K562 (cell line): ENCODE data around the gene HSPB6. TPM values are rescaled to one million over a fixed set of nuclear protein-coding genes. Genes with fewer than 3 reads are reported as not detected.
A peak's percentile ranks its signal among the peaks of the same experiment; 100 is the strongest.

Experiments used
- ATAC-seq: fragments of 200-7000 bp; cut with Tn5 transposase; 3 replicates; pipeline ENCODE4 v1.9.1; 2020; ENCODE audit warnings: moderate library complexity
- BruUV-seq: library from RNA; stranded (reverse); fragments of 400-500 nt; replicated peaks from 2 replicates; lab custom pipeline; 2021; lab: Mats Ljungman, UMichigan
- CTCF ChIA-PET: fragments of 300-600 bp; formaldehyde crosslinking; extraction: SDS; loops from one replicate; lab custom pipeline; 2021; ENCODE audit warnings: low intra/inter-chr PET ratio; lab: Yijun Ruan, JAX
- POLR2A ChIA-PET: fragments of 300-600, 350-650 bp; sonication (Branson Sonifier 250); formaldehyde crosslinking; extraction: SDS; loops from one replicate; lab custom pipeline; 2021; ENCODE audit warnings: antibody characterized with exemption, inconsistent platforms; lab: Yijun Ruan, JAX
- DNase-seq, 4 experiments: peaks; one replicate each; pipeline versions ENCODE4 v3.0.0 to v3.0.0-alpha.2; 2011 to 2018; ENCODE audit warnings: low spot score in 3 of 4, mixed read lengths in 3 of 4; ENCODE audit errors: extremely low read depth in 1 of 4
- FAIRE-seq: peaks from 2 replicates; lab custom pipeline; 2011; peaks lifted over from hg19 to GRCh38; lab: Jason Lieb, UNC
- H2AFZ ChIP-seq: 2 replicates; pipeline ENCODE4 v1.6.0; 2011; ENCODE audit warnings: low read depth, low read length, control low read depth, inconsistent platforms
- H3K27ac ChIP-seq: fragments of 200-600 bp; 3 replicates; pipeline ENCODE4 v1.8.0; 2011; ENCODE audit warnings: low read depth, mild to moderate bottlenecking, control low read depth, inconsistent platforms, low read length, moderate library complexity, mixed read lengths; ENCODE audit errors: extremely low read depth
- H3K27me3 ChIP-seq, 2 experiments: fragments of 300-600 bp in 1 of 2; 2 replicates in 1 of 2; 3 replicates in 1 of 2; pipeline versions ENCODE4 v1.6.0 to v1.8.0; 2011; ENCODE audit warnings: inconsistent platforms in 2 of 2, low read length in 2 of 2, mild to moderate bottlenecking in 1 of 2, mixed read lengths in 1 of 2, moderate library complexity in 1 of 2; ENCODE audit not compliant: control insufficient read depth in 2 of 2, insufficient read depth in 2 of 2
- H3K36me3 ChIP-seq: fragments of 300-600 bp; 3 replicates; pipeline ENCODE4 v1.8.0; 2011; ENCODE audit warnings: mild to moderate bottlenecking, low read length, inconsistent platforms; ENCODE audit not compliant: control insufficient read depth, insufficient read depth
- H3K4me1 ChIP-seq, 2 experiments: fragments of 200-600 bp in 1 of 2; replicated peaks in 1 of 2; 2 replicates in 1 of 2; 3 replicates in 1 of 2; pipeline versions ENCODE4 v1.5.1 to v1.8.0; 2011; ENCODE audit warnings: inconsistent platforms in 2 of 2, low read length in 2 of 2, mild to moderate bottlenecking in 1 of 2, mixed read lengths in 1 of 2, moderate library complexity in 1 of 2; ENCODE audit not compliant: control insufficient read depth in 2 of 2, insufficient read depth in 2 of 2
- H3K4me2 ChIP-seq: 2 replicates; pipeline ENCODE4 v1.6.1; 2011; ENCODE audit warnings: low read length, control low read depth, inconsistent platforms, mixed read lengths; ENCODE audit not compliant: insufficient read depth
- H3K4me3 ChIP-seq: fragments of 200-600 bp; sonication (generic), shearing (Covaris generic); 2 replicates; pipeline ENCODE4 v1.5.1; 2016; ENCODE audit warnings: control low read depth, inconsistent platforms
- H3K79me2 ChIP-seq: fragments of 200-600 bp; 3 replicates; pipeline ENCODE4 v1.8.0; 2011; ENCODE audit warnings: low read length, inconsistent platforms; ENCODE audit not compliant: control insufficient read depth, insufficient read depth
- H3K9ac ChIP-seq, 2 experiments: 2 replicates each; pipeline versions ENCODE4 v1.6.0 to v1.6.1; 2011; ENCODE audit warnings: low read depth in 2 of 2, low read length in 2 of 2, control low read depth in 1 of 2, inconsistent platforms in 1 of 2, mild to moderate bottlenecking in 1 of 2, mixed read lengths in 1 of 2; ENCODE audit not compliant: insufficient read depth in 1 of 2
- H3K9me1 ChIP-seq: one replicate; pipeline ENCODE4 v1.6.0; 2011; ENCODE audit warnings: inconsistent platforms, mild to moderate bottlenecking, low read length, moderate library complexity; ENCODE audit not compliant: control insufficient read depth, insufficient read depth
- H3K9me3 ChIP-seq: replicated peaks from 2 replicates; pipeline ENCODE4 v1.5.1; 2011; ENCODE audit warnings: low read depth, low read length, inconsistent platforms; ENCODE audit not compliant: control insufficient read depth, insufficient read depth
- H4K20me1 ChIP-seq: replicated peaks from 2 replicates; pipeline ENCODE4 v1.6.1; 2011; ENCODE audit warnings: low read length, inconsistent platforms, mixed read lengths; ENCODE audit not compliant: control insufficient read depth, insufficient read depth
- CHD2 ChIP-seq: IDR thresholded peaks from 2 replicates; pipeline ENCODE4 v1.6.1; 2011; ENCODE audit warnings: low read depth, low read length
- FOXA3 ChIP-seq, 2 experiments: fragments of 450-650 bp in 1 of 2; sonication (generic) in 1 of 2; formaldehyde crosslinking; IDR thresholded peaks in 1 of 2; conservative IDR thresholded peaks in 1 of 2; 2 replicates each; pipeline versions ENCODE4 v1.4.0 to v1.8.0; 2020 to 2022; ENCODE audit warnings: mild to moderate bottlenecking in 2 of 2, missing genetic modification reagents in 1 of 2
- HMGN3 ChIP-seq: IDR thresholded peaks from 2 replicates; pipeline ENCODE4 v1.6.1; 2011; ENCODE audit warnings: borderline replicate concordance, low read depth, mild to moderate bottlenecking, mixed read lengths, low read length; ENCODE audit not compliant: insufficient read length; ENCODE audit errors: extremely low read depth
- POLR2A ChIP-seq: fragments of 450-650 bp; conservative IDR thresholded peaks from 2 replicates; pipeline ENCODE4 v1.6.1; 2016
- POLR2G ChIP-seq: fragments of 200-400 bp; formaldehyde crosslinking; IDR thresholded peaks from 2 replicates; pipeline ENCODE4 v1.6.1; 2017; ENCODE audit warnings: low read depth, mild to moderate bottlenecking, antibody characterized with exemption, low read length, moderate library complexity
- SUPT5H ChIP-seq: fragments of 450-650 bp; IDR thresholded peaks from 2 replicates; pipeline ENCODE4 v1.6.1; 2016
- TRIM28 ChIP-seq: fragments of 450-650 bp; IDR thresholded peaks from 2 replicates; pipeline ENCODE4 v1.6.1; 2017
- ZBTB7A ChIP-seq: IDR thresholded peaks from 2 replicates; pipeline ENCODE4 v1.6.1; 2011; ENCODE audit warnings: low read depth, mild to moderate bottlenecking, low read length, moderate library complexity, borderline replicate concordance; ENCODE audit not compliant: control insufficient read depth
- ZNF224 ChIP-seq: sonication (generic); formaldehyde crosslinking; IDR thresholded peaks from 2 replicates; pipeline ENCODE4 v1.8.0; 2022; ENCODE audit warnings: mild to moderate bottlenecking, missing genetic modification reagents
- whole genome bisulfite sequencing: fragments of 100-300 bp; shearing (Covaris generic); methylation state at CpG from one replicate; pipeline ENCODE4 v1.1.6; 2016; ENCODE audit warnings: low coverage, mixed read lengths; ENCODE audit not compliant: insufficient coverage; ENCODE audit errors: missing lambda C conversion rate; 5-methylcytosine and 5-hydroxymethylcytosine counted together
- in situ Hi-C: fragments of 300-500 bp; cut with MboI; formaldehyde crosslinking; loops from 4 replicates; pipeline ENCODE4 v1.15.0; 2018; ENCODE audit warnings: inconsistent platforms, mixed read lengths
- intact Hi-C: fragments of 100-400 bp; cut with micrococcal nuclease; formaldehyde crosslinking; loops from 2 replicates; pipeline ENCODE4 v1.14.2; 2022
- polyA plus RNA-seq, 8 experiments: library from polyadenylated mRNA; depleted of rRNA in 4 of 8; stranded (reverse) in 5 of 8; unstranded in 3 of 8; fragments of >200 nt; fragmentation: Nextera tagmentation in 2 of 8; fragmentation: Illumina TruSeq in 1 of 8; extraction: Ambion mirVana in 2 of 8; extraction: Trizol in 1 of 8; gene quantifications; 2 replicates each; pipeline versions ENCODE4 v1.2.1 to v1.2.3, GENCODE V29; 2011 to 2014; ENCODE audit warnings: inconsistent platforms in 1 of 8, missing spikeins in 1 of 8
- total RNA-seq, 7 experiments: library from RNA; depleted of rRNA in 6 of 7; stranded (reverse); fragments of >200 nt in 6 of 7; fragmentation: Illumina TruSeq in 2 of 7; extraction: Trizol in 2 of 7; gene quantifications; 2 replicates each; pipeline versions ENCODE4 v1.2.1 to v1.2.3, GENCODE V29; 2011 to 2021; ENCODE audit warnings: low replicate concordance in 1 of 7

Gene HSPB6
- total and polyA plus RNA-seq, 9 of the 15 experiments (the other 6 are each of a cell fraction or from before 2014, with no cell fraction given): 0.55 TPM; not detected in 8

DNA sequence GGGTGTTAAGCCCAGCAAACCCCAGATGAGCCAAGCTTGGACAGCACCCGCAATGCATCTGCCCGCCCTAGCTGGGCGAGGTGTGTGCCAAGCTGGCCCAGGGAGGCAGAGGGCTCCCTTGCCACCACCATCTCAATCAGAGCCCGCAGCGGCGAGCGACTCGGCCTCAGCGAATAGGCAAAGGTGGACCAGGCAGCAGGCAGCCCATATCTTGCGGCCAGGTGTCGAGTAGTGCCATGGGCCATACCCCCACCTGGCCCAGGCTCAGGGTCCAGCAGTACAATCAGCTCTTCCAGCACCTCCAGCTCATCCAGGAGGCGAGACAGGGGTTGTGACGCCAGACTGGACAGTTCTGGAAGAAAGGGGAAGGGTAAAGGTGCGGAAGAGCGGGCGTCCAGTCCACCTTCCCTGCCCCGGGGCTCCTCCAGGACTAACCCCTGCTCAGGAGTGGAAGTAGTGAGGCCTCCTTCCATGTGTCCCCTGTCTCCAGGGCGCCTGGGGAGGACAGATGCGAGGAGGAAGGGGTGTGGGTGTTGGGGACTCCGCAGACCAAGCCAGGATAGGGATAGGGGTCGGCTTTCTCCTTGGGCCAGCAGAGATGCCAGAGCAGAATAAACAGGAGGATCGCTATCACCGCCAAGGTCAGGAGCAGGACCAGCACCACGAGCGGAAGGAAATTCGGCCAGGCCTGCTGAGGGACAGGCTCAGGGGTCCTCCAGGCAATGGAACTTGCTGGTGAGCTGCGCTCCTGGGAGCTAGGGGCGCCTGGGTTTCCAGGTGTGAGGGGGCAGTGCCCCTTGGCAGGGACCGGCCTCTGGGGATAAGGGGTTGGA is 17.3 kb downstream of the HSPB6 start:
- Histone ChIP-seq H4K20me1 (no peaks in the 10 kb centered on the region), H3K79me2 (no peaks in the 10 kb centered on the region; the same call in 2 of the 3 replicates), H3K9me1 (no peaks in the 10 kb centered on the region), H3K4me1 (peaks cover 22 to 50% of the 10 kb centered on the region in 2 experiments; a peak in 4 of 5 replicates), H3K4me2 (peak overlapping the region; percentile 82), H3K36me3 (peaks cover 66% of the 10 kb centered on the region; the same call in 2 of the 3 replicates), H2AFZ (no peak overlapping the region), H3K4me3 (peak overlapping the region; percentile 65), H3K9me3 (no peaks in the 10 kb centered on the region), H3K27me3 (no peaks in the 10 kb centered on the region), H3K27ac (peak overlapping the region; percentile 66), H3K9ac (peak overlapping the region; percentile 53 to 92)
- ATAC-seq: no peak
- no TSS peak for BruUV-seq
- intact Hi-C loops: loop anchor here (10.0 kb wide), 1 partner anchor 95 kb away; the partner anchor contains the start of genes COX6B1 and ETV2
- WGBS: 83% methylated on average over 27 of the region's 29 CpGs
- TF ChIP-seq POLR2G: 0 out of 2 replicates have a peak, but pooled peaks have one; percentile 15
- 0 out of 4 replicates have a peak, but pooled peaks of 1 of the 2 experiments have one; percentile 42 for TF ChIP-seq FOXA3 (CRISPR knock-in tag; conservative IDR thresholded peaks at IDR 0.05 in 1 of 2, IDR thresholded peaks at IDR 0.05 in 1 of 2)
- TF ChIP-seq TRIM28: no peak
- TF ChIP-seq ZBTB7A: 0 out of 2 replicates have a peak, but pooled peaks have one; percentile 1
- TF ChIP-seq HMGN3: peak; percentile 40
- 0 out of 2 replicates have a peak, but pooled peaks have one; percentile 37 for TF ChIP-seq SUPT5H
- TF ChIP-seq CHD2: 0 out of 2 replicates have a peak, but pooled peaks have one; percentile 3
- peak; percentile 53 for TF ChIP-seq POLR2A
- TF ChIP-seq ZNF224 (CRISPR knock-in tag): no peak
- no peak for FAIRE-seq
- no peak for DNase-seq
- CTCF ChIA-PET: no interaction called here
- in situ Hi-C loops: no loop called here
- POLR2A ChIA-PET: interaction anchor here (0.9 to 2.7 kb wide), 6 partner anchors 8 to 35 kb away, joined by 3 to 19 read pairs (median 4); partner anchors contain the start of genes PROSER3 and ZBTB32
